ENCODE results near the gene THAP11.

- no peak for TF ChIP-seq RAD21 (CRISPR knock-in tag; IDR thresholded peaks at IDR 0.05)
- no peak for TF ChIP-seq ZNF264 (CRISPR knock-in tag; IDR thresholded peaks at IDR 0.05)
- no peak for TF ChIP-seq ZBTB10 (CRISPR knock-in tag; IDR thresholded peaks at IDR 0.05; ENCODE audit: borderline replicate concordance)
- TF ChIP-seq TEAD3 (CRISPR knock-in tag; optimal IDR thresholded peaks at IDR 0.05; ENCODE audit: borderline replicate concordance): no peak
- TF ChIP-seq GABPA (IDR thresholded peaks at IDR 0.05; ENCODE audit: low read depth, low read length): no peak
- TF ChIP-seq GABPA (CRISPR knock-in tag; IDR thresholded peaks at IDR 0.05; ENCODE audit: low read depth): no peak
- no peak for TF ChIP-seq BRF2 (CRISPR knock-in tag; IDR thresholded peaks at IDR 0.05)
- TF ChIP-seq RORA (CRISPR knock-in tag; IDR thresholded peaks at IDR 0.05): no peak
- TF ChIP-seq FOXA1 (IDR thresholded peaks at IDR 0.05): no peak
- no peak for TF ChIP-seq FOXA1 (CRISPR knock-in tag; IDR thresholded peaks at IDR 0.05)
Observed at GRCh38 chr16:67879936-67880335, 37.8 kb downstream of the THAP11 start.

All from HepG2 (cell line).